H1 (cell line): ENCODE data around the gene LCLAT1.

Experiments used
- ATF3 ChIP-seq: IDR thresholded peaks from 2 replicates; pipeline ENCODE4 v1.6.1; 2011; ENCODE audit warnings: low read depth, mild to moderate bottlenecking, low read length; ENCODE audit not compliant: insufficient read depth
- BCL11A ChIP-seq, 2 experiments: IDR thresholded peaks; one replicate each; pipeline ENCODE4 v1.6.1; 2011; ENCODE audit warnings: low read depth in 2 of 2, low read length in 2 of 2, mild to moderate bottlenecking in 2 of 2
- CREB1 ChIP-seq: IDR thresholded peaks from 2 replicates; pipeline ENCODE4 v1.6.1; 2012; ENCODE audit warnings: inconsistent platforms
- CTCF ChIP-seq, 3 experiments: IDR thresholded peaks; 1 replicate in 2 of 3; 2 replicates in 1 of 3; pipeline versions ENCODE4 v1.5.1 to v1.6.1; 2011; ENCODE audit warnings: low read length in 3 of 3, mild to moderate bottlenecking in 3 of 3, inconsistent platforms in 2 of 3, low read depth in 1 of 3, moderate library complexity in 1 of 3; ENCODE audit not compliant: insufficient read depth in 1 of 3; ENCODE audit errors: control extremely low read depth in 1 of 3
- JUN ChIP-seq: IDR thresholded peaks from 2 replicates; pipeline ENCODE4 v1.6.1; 2011; ENCODE audit warnings: low read depth, mild to moderate bottlenecking, improper control_type of control experiment, low read length
- MAFK ChIP-seq: IDR thresholded peaks from 2 replicates; pipeline ENCODE4 v1.6.1; 2012; ENCODE audit warnings: low read depth, mild to moderate bottlenecking, improper control_type of control experiment, low read length
- POLR2A ChIP-seq, 2 experiments: IDR thresholded peaks; 1 replicate in 1 of 2; 2 replicates in 1 of 2; pipeline ENCODE4 v1.6.1; 2011; ENCODE audit warnings: low read depth in 2 of 2, low read length in 2 of 2, mild to moderate bottlenecking in 2 of 2; ENCODE audit errors: control extremely low read depth in 1 of 2
- POLR2AphosphoS5 ChIP-seq: IDR thresholded peaks from 2 replicates; pipeline ENCODE4 v1.6.1; 2011; ENCODE audit warnings: low read depth, low read length
- POU5F1 ChIP-seq: IDR thresholded peaks from 2 replicates; pipeline ENCODE4 v1.6.1; 2011; ENCODE audit warnings: low read depth, mild to moderate bottlenecking, low read length, moderate library complexity
- SIN3A ChIP-seq, 2 experiments: IDR thresholded peaks in 1 of 2; conservative IDR thresholded peaks in 1 of 2; 2 replicates each; pipeline ENCODE4 v1.6.1; 2011 to 2012; ENCODE audit warnings: low read length in 2 of 2, improper control_type of control experiment in 1 of 2, low read depth in 1 of 2, mild to moderate bottlenecking in 1 of 2
- SRF ChIP-seq: IDR thresholded peaks from 2 replicates; pipeline ENCODE4 v1.6.1; 2011; ENCODE audit warnings: mild to moderate bottlenecking, low read depth, low read length, moderate library complexity
- TEAD4 ChIP-seq: IDR thresholded peaks from 2 replicates; pipeline ENCODE4 v1.6.1; 2012; ENCODE audit warnings: low read depth, low read length, inconsistent platforms, mixed read lengths
- TF ChIP-seq, protein P1 (sequence below): IDR thresholded peaks from 2 replicates; pipeline ENCODE4 v1.6.1; 2012; ENCODE audit warnings: inconsistent platforms

DNA sequence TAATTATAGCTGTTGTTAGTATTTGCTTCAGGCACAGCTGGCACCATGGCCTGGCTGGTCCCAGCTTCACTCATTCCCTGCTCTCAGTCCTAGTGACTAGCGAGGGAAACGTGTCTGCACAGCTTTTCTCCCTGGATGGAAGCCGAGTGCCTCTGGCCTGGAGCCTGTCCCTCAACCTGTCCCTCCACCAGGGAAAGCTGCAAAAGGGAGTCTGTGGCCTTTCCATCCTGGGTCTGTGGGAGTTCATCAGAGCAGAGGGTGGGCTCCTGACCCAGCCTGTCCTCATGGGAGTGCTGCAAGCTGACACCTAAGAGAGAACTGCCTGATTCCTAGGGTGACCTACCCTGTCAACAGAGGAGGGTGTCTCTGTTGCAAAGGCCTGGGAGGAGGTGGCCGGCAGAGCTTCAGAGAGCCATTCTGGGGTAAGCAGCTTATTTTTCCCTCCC, 241.9 kb downstream of the LCLAT1 start:
- TF ChIP-seq CTCF (IDR thresholded peaks at IDR 0.05; ENCODE audit: control extremely low read depth in 1 of 3, insufficient read depth in 1 of 3, low read depth in 1 of 3, low read length in 3 of 3) (no peak), ATF3 (no peak), MAFK (no peak), BCL11A (IDR thresholded peaks at IDR 0.05; ENCODE audit: low read depth in 2 of 2, low read length in 2 of 2) (no peak), TEAD4 (no peak), CREB1 (no peak), SIN3A (conservative IDR thresholded peaks at IDR 0.05 in 1 of 2, IDR thresholded peaks at IDR 0.05 in 1 of 2; ENCODE audit: low read depth in 1 of 2, low read length in 2 of 2) (no peak), POLR2AphosphoS5 (no peak), SRF (no peak), POU5F1 (no peak), JUN (no peak), POLR2A (IDR thresholded peaks at IDR 0.05; ENCODE audit: control extremely low read depth in 1 of 2, low read depth in 2 of 2, low read length in 2 of 2) (no peak)
- TF ChIP-seq, protein P1, sequence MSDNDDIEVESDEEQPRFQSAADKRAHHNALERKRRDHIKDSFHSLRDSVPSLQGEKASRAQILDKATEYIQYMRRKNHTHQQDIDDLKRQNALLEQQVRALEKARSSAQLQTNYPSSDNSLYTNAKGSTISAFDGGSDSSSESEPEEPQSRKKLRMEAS: no peak
